Measurements from ENCODE around the gene FAM53C.

The FAM53C gene

DNA sequence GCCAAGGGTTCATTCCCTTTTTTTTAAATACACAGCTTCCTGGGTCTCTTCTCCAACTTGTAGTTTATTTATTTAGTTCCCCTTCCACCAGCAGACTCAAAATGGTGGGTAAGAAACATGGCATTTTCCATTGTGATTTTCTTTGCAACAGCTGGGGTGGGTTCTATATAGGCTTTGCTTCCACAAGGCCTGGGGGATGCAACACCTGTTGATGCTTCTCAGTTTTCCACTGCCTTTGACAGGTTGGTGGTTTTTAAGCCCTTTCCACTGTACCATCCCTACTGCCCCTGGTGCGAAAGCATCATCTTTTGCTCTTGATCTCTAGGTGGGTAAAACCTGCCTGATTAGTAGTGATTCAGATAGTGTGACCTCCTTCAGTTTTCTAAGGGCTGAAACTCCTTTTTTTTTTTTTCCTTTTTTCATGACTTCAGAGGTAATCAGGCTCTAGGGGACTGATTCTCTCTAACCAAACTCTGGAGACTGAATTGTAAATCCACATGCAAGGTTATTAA lies 22.9 kb downstream of the FAM53C start:
- Histone ChIP-seq H3K18ac (ENCODE audit: low read length) (no peak overlapping the region), H4K91ac (ENCODE audit: low read depth, low read length) (no peak overlapping the region), H3K4me2 (ENCODE audit: low read length) (no peak overlapping the region), H2BK5ac (ENCODE audit: low read depth, low read length, poor library complexity) (no peak overlapping the region), H3K36me3 (ENCODE audit: control insufficient read depth in 1 of 2, insufficient read depth in 2 of 2, low read length in 2 of 2) (peaks cover 0 to 2% of the 10 kb centered on the region in 2 experiments), H2BK120ac (ENCODE audit: insufficient read depth, low read length, poor library complexity) (no peak overlapping the region), H3K9ac (ENCODE audit: low read length) (no peak overlapping the region), H3K14ac (ENCODE audit: low read length) (no peak overlapping the region), H3K4ac (ENCODE audit: low read depth, low read length) (no peak overlapping the region), H4K12ac (ENCODE audit: low read depth, low read length) (no peak overlapping the region), H3K9me3 (ENCODE audit: insufficient read depth, low read depth, low read length) (no peaks in the 10 kb centered on the region), H3K27ac (ENCODE audit: low read depth, low read length) (no peak overlapping the region), H2BK12ac (ENCODE audit: low read length) (no peak overlapping the region), H3K4me3 (ENCODE audit: low read depth, low read length) (no peak overlapping the region), H3K27me3 (ENCODE audit: insufficient read depth, low read length) (no peaks in the 10 kb centered on the region), H3K79me2 (ENCODE audit: control insufficient read depth, insufficient read depth, low read length, poor library complexity) (peaks cover 2% of the 10 kb centered on the region), H2AK5ac (ENCODE audit: low read length) (no peak overlapping the region), H4K8ac (ENCODE audit: low read depth, low read length) (no peak overlapping the region), H3K23ac (ENCODE audit: low read length) (no peak overlapping the region), H3K4me1 (ENCODE audit: control insufficient read depth in 1 of 2, insufficient read depth in 2 of 2, low read length in 2 of 2) (no peaks in the 10 kb centered on the region), H3K79me1 (ENCODE audit: low read length) (no peaks in the 10 kb centered on the region), H2AFZ (ENCODE audit: insufficient read depth, low read length, poor library complexity) (no peak overlapping the region)
- no peak for DNase-seq
- WGBS (ENCODE audit: extremely low coverage, insufficient coverage, insufficient read length) = no CpG with 5 or more reads among the region's 1 CpG

DNA sequence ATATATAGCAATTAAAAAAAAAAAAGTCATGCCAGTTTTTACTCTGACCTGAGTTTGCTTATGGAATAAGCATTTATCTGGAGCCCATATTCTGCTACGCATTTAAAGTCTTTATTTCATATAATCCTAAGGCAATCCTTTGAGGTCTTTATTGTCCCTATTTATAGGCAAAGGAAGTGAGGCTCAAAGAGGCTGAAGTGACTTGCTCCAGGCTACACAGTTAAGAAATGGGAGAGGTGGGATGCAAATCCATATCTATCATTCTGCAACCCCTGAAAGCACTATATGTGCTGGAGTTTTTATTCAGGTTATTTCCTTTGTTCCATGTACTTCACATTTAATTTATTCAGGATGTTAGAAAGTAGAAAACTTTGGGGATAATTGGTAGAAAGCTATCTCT lies 26.5 kb downstream of the FAM53C start:
- Histone ChIP-seq H2AK5ac (ENCODE audit: low read length) (no peak overlapping the region), H3K23ac (ENCODE audit: low read length) (no peak overlapping the region), H3K4ac (ENCODE audit: low read depth, low read length) (no peak overlapping the region), H3K9ac (ENCODE audit: low read length) (no peak overlapping the region), H3K36me3 (ENCODE audit: control insufficient read depth in 1 of 2, insufficient read depth in 2 of 2, low read length in 2 of 2) (no peaks in the 10 kb centered on the region), H4K91ac (ENCODE audit: low read depth, low read length) (no peak overlapping the region), H2BK12ac (ENCODE audit: low read length) (no peak overlapping the region), H3K27me3 (ENCODE audit: insufficient read depth, low read length) (no peaks in the 10 kb centered on the region), H3K27ac (ENCODE audit: low read depth, low read length) (no peak overlapping the region), H3K79me1 (ENCODE audit: low read length) (no peaks in the 10 kb centered on the region), H3K79me2 (ENCODE audit: control insufficient read depth, insufficient read depth, low read length, poor library complexity) (peaks cover 3% of the 10 kb centered on the region), H2BK120ac (ENCODE audit: insufficient read depth, low read length, poor library complexity) (no peak overlapping the region), H4K8ac (ENCODE audit: low read depth, low read length) (no peak overlapping the region), H2BK5ac (ENCODE audit: low read depth, low read length, poor library complexity) (no peak overlapping the region), H3K14ac (ENCODE audit: low read length) (no peak overlapping the region), H4K12ac (ENCODE audit: low read depth, low read length) (no peak overlapping the region), H2AFZ (ENCODE audit: insufficient read depth, low read length, poor library complexity) (no peak overlapping the region), H3K4me2 (ENCODE audit: low read length) (no peak overlapping the region), H3K4me1 (ENCODE audit: control insufficient read depth in 1 of 2, insufficient read depth in 2 of 2, low read length in 2 of 2) (peaks cover 0 to 2% of the 10 kb centered on the region in 2 experiments), H3K4me3 (ENCODE audit: low read depth, low read length) (no peak overlapping the region), H3K18ac (ENCODE audit: low read length) (no peak overlapping the region), H3K9me3 (ENCODE audit: insufficient read depth, low read depth, low read length) (no peaks in the 10 kb centered on the region)
- no peak for DNase-seq
- no CpG with 5 or more reads among the region's 1 CpG for WGBS (ENCODE audit: extremely low coverage, insufficient coverage, insufficient read length)

DNA sequence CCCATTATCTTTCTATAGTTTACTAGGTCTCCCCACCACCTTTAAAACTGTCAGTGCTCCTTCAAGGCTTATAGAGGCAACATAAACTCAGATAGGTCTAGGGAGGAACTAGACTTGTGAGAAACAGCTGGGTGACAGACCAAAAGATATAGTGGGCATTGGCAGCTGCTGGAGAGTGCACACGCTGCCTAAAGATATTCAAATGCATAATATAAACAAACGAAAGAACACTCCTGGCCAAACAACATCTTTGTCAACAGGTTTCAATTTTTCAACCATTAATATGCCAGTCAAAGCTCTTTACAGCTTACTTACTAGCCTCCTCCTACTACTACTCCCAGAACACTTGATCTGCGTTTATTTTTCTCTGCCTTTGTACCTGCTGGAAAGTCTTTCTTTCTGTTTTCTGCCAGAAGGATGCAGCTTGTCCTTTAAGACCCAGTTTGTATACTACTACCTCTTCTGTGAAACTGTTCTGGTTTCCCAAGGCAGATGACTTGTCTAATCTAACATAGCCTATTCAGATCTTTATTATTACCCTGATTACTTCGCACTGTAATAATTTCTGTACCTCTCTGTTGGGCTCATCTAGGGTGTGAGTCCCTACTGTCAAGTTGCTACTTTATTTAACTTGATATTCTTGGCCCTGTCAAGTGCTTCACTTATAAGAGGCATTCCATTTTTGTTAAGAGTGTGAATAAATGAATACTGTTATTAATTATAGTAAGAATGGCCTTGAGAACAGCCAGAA lies 28.7 kb downstream of the FAM53C start:
- H3K14ac ChIP-seq (ENCODE audit: low read length) = no peak overlapping the region

DNA sequence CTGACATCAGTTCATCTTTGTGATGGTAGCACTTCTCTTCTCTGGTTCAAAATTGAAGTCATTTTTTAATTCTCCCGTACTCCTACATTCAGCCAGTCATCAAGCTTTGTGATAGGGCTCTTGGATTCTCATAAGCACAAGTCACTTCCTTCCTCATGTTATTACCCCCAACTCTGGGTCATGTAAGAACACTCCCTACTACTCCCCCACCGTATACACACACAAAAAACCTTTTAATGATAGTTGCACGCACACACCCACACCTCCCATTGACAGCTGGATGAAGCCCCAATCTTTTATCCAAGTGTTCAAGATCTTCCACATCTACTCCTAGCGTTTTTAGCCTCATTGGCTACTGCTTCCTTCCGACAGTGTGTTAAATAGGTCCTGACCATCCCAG lies 31.2 kb downstream of the FAM53C start:
- Histone ChIP-seq H2BK5ac (ENCODE audit: low read depth, low read length, poor library complexity) (no peak overlapping the region), H3K27ac (ENCODE audit: low read depth, low read length) (no peak overlapping the region), H3K9me3 (ENCODE audit: insufficient read depth, low read depth, low read length) (no peaks in the 10 kb centered on the region), H3K23ac (ENCODE audit: low read length) (no peak overlapping the region), H2AFZ (ENCODE audit: insufficient read depth, low read length, poor library complexity) (no peak overlapping the region), H2BK120ac (ENCODE audit: insufficient read depth, low read length, poor library complexity) (no peak overlapping the region), H3K27me3 (ENCODE audit: insufficient read depth, low read length) (no peaks in the 10 kb centered on the region), H3K4me2 (ENCODE audit: low read length) (no peak overlapping the region), H3K9ac (ENCODE audit: low read length) (no peak overlapping the region), H3K4ac (ENCODE audit: low read depth, low read length) (peak overlapping the region; percentile 75), H2AK5ac (ENCODE audit: low read length) (no peak overlapping the region), H3K79me1 (ENCODE audit: low read length) (no peaks in the 10 kb centered on the region), H2BK12ac (ENCODE audit: low read length) (no peak overlapping the region), H3K14ac (ENCODE audit: low read length) (no peak overlapping the region), H3K18ac (ENCODE audit: low read length) (no peak overlapping the region), H4K8ac (ENCODE audit: low read depth, low read length) (no peak overlapping the region), H3K36me3 (ENCODE audit: control insufficient read depth in 1 of 2, insufficient read depth in 2 of 2, low read length in 2 of 2) (peaks cover 2 to 6% of the 10 kb centered on the region in 2 experiments), H4K12ac (ENCODE audit: low read depth, low read length) (no peak overlapping the region), H4K91ac (ENCODE audit: low read depth, low read length) (no peak overlapping the region), H3K4me3 (ENCODE audit: low read depth, low read length) (no peak overlapping the region), H3K4me1 (ENCODE audit: control insufficient read depth in 1 of 2, insufficient read depth in 2 of 2, low read length in 2 of 2) (peaks cover 0 to 6% of the 10 kb centered on the region in 2 experiments), H3K79me2 (ENCODE audit: control insufficient read depth, insufficient read depth, low read length, poor library complexity) (peaks cover 3% of the 10 kb centered on the region)
- no peak for DNase-seq
- no CpG with 5 or more reads among the region's 5 CpGs for WGBS (ENCODE audit: extremely low coverage, insufficient coverage, insufficient read length)

More for the DNA sequence above, 28.7 kb downstream of the FAM53C start:
- WGBS (ENCODE audit: extremely low coverage, insufficient coverage, insufficient read length) = no CpG with 5 or more reads among the region's 4 CpGs
- DNase-seq = no peak
- H4K12ac ChIP-seq (ENCODE audit: low read depth, low read length) = no peak overlapping the region
- H2BK12ac ChIP-seq (ENCODE audit: low read length) = no peak overlapping the region
- H3K23ac ChIP-seq (ENCODE audit: low read length) = no peak overlapping the region
- H2BK120ac ChIP-seq (ENCODE audit: insufficient read depth, low read length, poor library complexity) = no peak overlapping the region
- H2AFZ ChIP-seq (ENCODE audit: insufficient read depth, low read length, poor library complexity) = no peak overlapping the region
- no peaks in the 10 kb centered on the region for H3K9me3 ChIP-seq (ENCODE audit: insufficient read depth, low read depth, low read length)
- no peak overlapping the region for H2BK5ac ChIP-seq (ENCODE audit: low read depth, low read length, poor library complexity)
- no peaks in the 10 kb centered on the region for H3K79me1 ChIP-seq (ENCODE audit: low read length)
- H3K4me3 ChIP-seq (ENCODE audit: low read depth, low read length) = no peak overlapping the region
- H3K79me2 ChIP-seq (ENCODE audit: control insufficient read depth, insufficient read depth, low read length, poor library complexity) = peaks cover 3% of the 10 kb centered on the region
- H3K36me3 ChIP-seq (ENCODE audit: control insufficient read depth in 1 of 2, insufficient read depth in 2 of 2, low read length in 2 of 2) = no peaks in the 10 kb centered on the region
- no peak overlapping the region for H3K4ac ChIP-seq (ENCODE audit: low read depth, low read length)
- H3K4me2 ChIP-seq (ENCODE audit: low read length) = no peak overlapping the region
- no peak overlapping the region for H4K8ac ChIP-seq (ENCODE audit: low read depth, low read length)
- no peak overlapping the region for H2AK5ac ChIP-seq (ENCODE audit: low read length)
- no peak overlapping the region for H3K9ac ChIP-seq (ENCODE audit: low read length)
- peaks cover 0 to 2% of the 10 kb centered on the region in 2 experiments for H3K4me1 ChIP-seq (ENCODE audit: control insufficient read depth in 1 of 2, insufficient read depth in 2 of 2, low read length in 2 of 2)
- no peak overlapping the region for H3K18ac ChIP-seq (ENCODE audit: low read length)
- H3K27ac ChIP-seq (ENCODE audit: low read depth, low read length) = no peak overlapping the region
- H3K27me3 ChIP-seq (ENCODE audit: insufficient read depth, low read length) = no peaks in the 10 kb centered on the region
- no peak overlapping the region for H4K91ac ChIP-seq (ENCODE audit: low read depth, low read length)

Data from trophoblast cell (in vitro differentiated cells and primary cell).